NCI-H460 (cell line): ENCODE results near the gene ZYX. TPM values are rescaled to one million over a fixed set of nuclear protein-coding genes. Genes with fewer than 3 reads are reported as not detected.

Experiments used
- DNase-seq: peaks from one replicate; pipeline ENCODE4 v3.0.0-alpha.2; 2016; ENCODE audit warnings: low read depth; ENCODE audit errors: extremely low read depth
- polyA plus RNA-seq: library from polyadenylated mRNA; depleted of rRNA; stranded (reverse); fragments of >200 nt; gene quantifications from 2 replicates; pipeline ENCODE4 v1.2.3, GENCODE V29; 2014; cell fraction: nucleus; rRNA removed
- total RNA-seq: library from RNA; depleted of rRNA; stranded (reverse); fragments of >200 nt; shearing (Covaris generic); gene quantifications from 2 replicates; pipeline ENCODE4 v1.2.3, GENCODE V29; 2014; rRNA removed

Gene ZYX
- total RNA-seq, result 45.7 and 57.4 TPM in 2 replicates
- 41.7 and 43.4 TPM in 2 replicates for polyA plus RNA-seq

GRCh38 chr7:143380646-143381426 is at the start of gene ZYX:
Gene ZYX, plus strand, starts transcription at chr7:143381345. Its CDS starts 227 bp downstream, at chr7:143381572.
- DNase-seq, result peak; percentile 89

GRCh38 chr7:143334244-143334643 is 46.9 kb upstream of the ZYX start:
- no peak for DNase-seq

- DNase-seq, result no peak
Measured at GRCh38 chr7:143337216-143337615, 43.9 kb upstream of the ZYX start.

- no peak for DNase-seq
Measured at GRCh38 chr7:143341842-143342241, 39.3 kb upstream of the ZYX start.

- DNase-seq, result no peak
Measured at GRCh38 chr7:143343596-143343995, 37.5 kb upstream of the ZYX start.

- DNase-seq, result peak; percentile 34
Measured at GRCh38 chr7:143345428-143345900, 35.7 kb upstream of the ZYX start.

- DNase-seq, result no peak
Measured at GRCh38 chr7:143346018-143346417, 35.1 kb upstream of the ZYX start.

GRCh38 chr7:143347950-143348349 is 33.2 kb upstream of the ZYX start:
- DNase-seq, result no peak

GRCh38 chr7:143351060-143351459 is 30.1 kb upstream of the ZYX start:
- no peak for DNase-seq

- DNase-seq, result no peak
Measured at GRCh38 chr7:143351574-143351973, 29.6 kb upstream of the ZYX start.

GRCh38 chr7:143352531-143353002 is 28.6 kb upstream of the ZYX start:
- DNase-seq, result no peak

GRCh38 chr7:143354376-143354775 is 26.8 kb upstream of the ZYX start:
- DNase-seq, result no peak

GRCh38 chr7:143354965-143355364 is 26.2 kb upstream of the ZYX start:
- no peak for DNase-seq

GRCh38 chr7:143355450-143356385 is 25.4 kb upstream of the ZYX start:
- DNase-seq, result no peak

- no peak for DNase-seq
Measured at GRCh38 chr7:143356414-143357050, 24.6 kb upstream of the ZYX start.

GRCh38 chr7:143358626-143359025 is 22.5 kb upstream of the ZYX start:
- DNase-seq, result no peak

- no peak for DNase-seq
Measured at GRCh38 chr7:143359771-143360353, 21.3 kb upstream of the ZYX start.

GRCh38 chr7:143360788-143361551 is 20.2 kb upstream of the ZYX start:
- no peak for DNase-seq

GRCh38 chr7:143361552-143362130 is 19.5 kb upstream of the ZYX start:
- DNase-seq, result no peak
